ENCODE data around the gene P3H2.
"Not testable (repeated sequence)": the region's sequence is repeated elsewhere in the genome, so short reads cannot be mapped to it uniquely, and the experiment has no call there.

P3H2 gene

DNA sequence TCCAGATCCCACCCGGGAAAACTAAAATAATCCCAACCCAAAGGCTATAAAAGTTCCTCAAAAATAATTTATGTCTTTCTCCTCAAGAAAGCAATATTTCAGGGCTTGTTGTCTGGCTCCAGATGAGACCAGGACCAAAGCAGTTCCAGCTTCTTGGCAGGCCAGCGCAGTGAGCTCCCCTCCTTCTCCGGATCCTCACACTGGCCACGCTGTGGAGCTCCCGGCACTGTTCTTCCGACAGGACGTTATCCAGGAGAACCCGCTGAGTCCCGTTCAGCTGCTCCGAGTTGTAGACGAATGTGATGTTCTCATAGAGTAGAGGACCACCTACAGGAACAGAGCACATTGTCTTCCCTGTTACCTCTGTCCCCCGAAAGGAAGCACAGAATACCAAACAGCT, 146.3 kb downstream of the P3H2 start:
- DNase-seq, result no peak

DNA sequence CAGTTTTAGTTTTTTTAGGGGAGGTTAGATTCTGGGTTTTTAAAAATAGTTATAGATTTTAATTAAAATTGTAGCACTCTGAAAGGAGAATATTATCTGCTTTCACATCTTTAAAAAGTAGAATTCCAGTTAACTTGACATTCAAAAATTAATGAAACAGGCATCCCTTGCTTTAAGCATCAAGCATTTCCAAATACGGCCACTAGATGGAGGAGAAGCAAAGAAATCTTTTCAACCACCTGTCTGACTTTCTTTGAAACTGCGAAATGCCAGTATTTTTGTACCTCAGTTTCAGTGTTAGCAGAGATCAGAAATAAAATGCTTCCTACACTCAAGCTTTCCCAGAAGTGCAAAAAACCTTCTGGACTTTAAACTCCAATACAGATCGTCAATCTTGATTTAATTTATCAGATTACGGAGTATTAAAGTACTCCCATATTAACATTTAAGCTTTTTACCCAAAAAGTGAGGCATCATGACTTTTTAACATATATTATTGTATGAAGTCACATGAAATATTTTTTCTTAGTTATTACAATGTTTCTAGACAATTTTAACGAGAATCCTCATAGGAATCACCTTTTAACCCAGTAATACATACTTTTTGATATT, 153.3 kb downstream of the P3H2 start:
- no peak for DNase-seq

DNA sequence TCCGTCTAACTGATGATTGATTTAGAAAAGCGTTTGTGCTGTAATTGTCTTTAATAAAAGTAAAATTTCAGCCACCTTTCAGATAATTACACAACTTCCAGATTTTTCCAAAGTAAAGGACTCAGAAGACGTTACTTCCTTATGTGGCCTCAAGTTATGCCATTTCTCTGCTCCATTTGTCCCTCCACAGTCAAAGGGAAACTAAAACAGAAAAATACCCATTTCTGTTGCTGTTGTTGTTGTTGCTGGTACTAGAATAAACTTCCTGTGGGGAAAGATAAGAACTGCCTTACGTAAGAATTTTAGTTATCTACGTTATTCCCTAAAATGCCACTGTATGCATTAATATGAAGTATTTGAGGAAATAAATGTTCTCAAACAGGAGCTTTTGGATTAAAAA, 153.9 kb downstream of the P3H2 start:
- DNase-seq, result no peak

DNA sequence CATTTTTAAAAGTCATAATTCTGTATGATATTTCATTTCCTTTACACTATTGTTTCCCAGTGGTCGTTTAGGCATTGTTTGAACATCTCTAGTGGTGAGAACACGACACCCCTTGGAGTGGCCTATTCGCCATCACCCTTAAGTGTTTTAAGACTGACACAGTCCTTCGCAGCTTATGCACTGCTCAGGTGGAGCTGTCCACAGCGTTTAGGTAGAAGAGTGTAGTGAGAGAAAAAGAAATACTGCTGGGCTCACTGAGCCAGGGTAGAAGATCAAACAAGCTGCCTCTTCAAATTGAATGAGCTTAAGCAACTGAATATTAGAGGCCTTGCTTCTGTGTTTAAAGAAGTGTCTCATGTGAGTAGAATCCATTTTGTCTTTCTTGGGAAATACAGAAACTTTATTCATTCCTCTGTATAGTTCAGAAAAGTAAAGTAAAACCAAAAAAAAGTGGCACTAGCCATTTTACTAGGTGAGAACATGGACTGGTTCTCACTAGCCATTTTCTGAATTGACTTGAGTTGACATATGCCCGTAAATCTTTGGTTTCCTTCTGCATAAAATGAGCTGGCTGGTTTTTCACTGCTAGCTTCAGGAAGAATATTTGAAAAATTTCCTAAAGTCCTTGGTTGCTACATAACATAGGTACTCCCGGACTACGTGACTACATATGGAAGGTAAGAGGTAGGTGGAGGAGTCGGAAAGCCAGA, 155.9 kb downstream of the P3H2 start:
- DNase-seq, result no peak

DNA sequence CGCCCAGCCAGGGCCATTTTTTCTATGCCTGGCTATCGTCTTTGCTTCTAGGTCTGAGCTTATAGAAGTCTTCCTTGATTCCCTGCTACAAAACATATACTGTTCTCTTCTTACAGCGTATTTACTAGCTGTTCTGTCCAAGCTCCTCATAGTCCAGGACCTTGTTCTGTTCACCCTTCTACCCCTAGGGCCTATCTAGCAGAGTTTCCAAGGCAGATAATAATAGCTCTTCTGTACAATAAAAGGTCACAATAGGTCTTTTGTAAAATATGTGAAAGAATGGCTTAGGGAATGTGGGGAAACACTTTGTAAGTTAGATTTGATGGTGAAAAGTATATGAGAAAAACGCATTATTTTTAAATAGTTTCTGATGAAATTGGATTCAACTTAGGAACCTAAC, 158.2 kb downstream of the P3H2 start:
- no peak for DNase-seq

DNA sequence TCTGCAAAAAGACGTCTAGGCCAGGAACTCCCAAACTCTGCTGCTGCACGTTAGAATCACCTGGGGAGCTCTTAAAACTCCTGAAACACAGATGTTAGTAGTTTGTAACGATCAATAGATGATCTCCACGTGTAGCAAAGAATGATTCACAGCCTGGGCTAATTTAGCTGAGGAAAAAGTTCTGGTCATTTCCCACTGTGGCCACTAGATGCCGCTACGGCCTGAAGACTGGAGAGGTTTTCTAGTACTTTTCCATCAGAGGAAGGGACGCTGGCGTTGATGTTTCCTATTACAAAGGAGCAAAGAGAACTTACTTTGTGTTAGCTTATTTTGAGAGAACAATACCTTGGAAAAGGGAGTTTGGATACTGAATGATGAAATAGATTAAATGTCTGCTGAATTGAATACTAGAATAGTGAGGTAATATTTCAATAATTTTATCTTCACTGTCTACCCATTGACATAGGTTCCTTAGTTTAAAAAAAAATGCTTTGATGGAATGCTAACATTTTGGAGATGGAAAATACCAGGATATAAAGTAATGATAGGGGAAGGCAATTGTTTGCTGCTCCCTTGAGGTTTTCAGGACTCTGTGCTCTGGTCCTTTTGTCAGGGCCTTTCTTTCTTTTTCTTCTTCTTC, 159.1 kb downstream of the P3H2 start:
- DNase-seq, result peak; percentile 48

DNA sequence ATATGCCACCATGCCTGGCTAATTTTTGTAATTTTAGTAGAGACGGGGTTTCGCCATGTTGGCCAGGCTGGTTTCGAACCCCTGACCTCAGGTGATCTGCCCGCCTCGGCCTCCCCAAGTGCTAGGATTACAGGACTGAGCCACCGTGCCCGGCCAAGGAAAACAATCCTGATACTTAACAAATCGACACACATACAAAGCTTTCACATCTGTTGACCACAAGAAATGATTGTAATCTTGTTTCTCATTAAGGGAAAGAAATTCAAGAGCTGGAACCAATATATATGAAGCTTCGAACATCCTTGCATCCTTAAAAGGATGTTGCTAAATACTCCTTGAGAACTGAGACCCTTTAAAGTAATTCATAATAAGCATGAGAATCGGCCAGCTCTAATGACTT, 159.6 kb downstream of the P3H2 start:
- DNase-seq, result not testable (repeated sequence)

DNA sequence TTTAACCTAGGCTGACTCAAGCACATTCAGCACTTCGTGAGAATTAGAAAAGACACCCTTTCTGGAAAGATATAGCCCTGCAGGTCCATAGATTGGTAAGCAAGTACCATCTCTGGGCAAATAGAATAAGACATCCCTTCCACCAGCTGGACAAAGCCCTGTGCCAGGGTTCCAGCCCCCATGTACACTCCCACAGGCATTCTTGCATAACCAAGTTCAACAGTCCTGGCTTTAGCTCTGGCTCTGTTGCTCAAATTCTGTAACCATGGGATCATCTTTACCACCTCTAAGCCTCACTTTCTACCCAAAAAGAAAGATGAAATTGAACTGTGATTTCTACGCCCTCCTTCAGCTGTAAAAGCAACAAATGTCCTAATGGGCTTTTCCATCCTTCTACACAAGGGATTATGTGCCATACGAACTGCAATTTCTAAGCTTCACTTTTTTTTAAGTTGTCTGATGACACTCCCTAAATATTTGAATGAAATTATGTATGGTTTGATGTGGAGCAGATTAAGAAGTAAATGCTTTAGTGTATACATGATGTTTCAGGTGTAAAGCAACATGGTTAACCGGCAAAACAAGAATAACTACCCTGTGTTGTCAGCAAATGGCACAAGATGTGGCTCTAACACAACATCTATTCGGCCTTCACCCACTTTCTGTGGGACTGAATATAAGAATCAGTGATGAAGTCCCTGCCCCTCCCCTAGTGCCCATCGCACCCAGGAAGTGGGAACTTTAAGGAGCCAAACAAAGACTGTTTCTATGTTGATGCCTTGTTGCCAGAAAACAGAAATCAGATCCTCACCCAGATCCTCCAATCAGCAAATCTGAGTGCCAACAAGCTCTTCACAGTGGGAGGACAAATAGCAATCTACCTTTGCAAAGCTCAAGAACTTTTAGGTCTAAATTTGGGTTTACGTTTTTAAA, 165.7 kb downstream of the P3H2 start:
- DNase-seq, result no peak

DNA sequence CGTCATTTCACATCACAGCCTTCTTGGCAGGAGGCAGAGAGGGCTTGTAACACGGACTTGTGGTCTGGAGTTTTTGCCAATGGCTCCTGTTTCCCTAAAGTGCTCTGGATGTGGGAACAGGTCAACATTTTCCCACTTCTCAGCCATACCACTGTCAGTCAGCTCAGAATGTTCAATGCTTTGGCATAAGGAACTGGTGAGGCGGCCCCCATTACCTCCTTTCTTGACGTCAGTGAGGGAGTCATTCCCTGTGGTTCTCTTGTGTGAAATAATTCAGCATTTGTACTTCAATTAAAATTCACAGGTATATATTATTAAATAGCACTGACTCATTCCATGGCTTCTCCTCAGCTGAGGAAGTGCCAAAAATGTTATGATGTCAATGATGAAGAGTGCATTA, 167.1 kb downstream of the P3H2 start:
- DNase-seq, result no peak

DNA sequence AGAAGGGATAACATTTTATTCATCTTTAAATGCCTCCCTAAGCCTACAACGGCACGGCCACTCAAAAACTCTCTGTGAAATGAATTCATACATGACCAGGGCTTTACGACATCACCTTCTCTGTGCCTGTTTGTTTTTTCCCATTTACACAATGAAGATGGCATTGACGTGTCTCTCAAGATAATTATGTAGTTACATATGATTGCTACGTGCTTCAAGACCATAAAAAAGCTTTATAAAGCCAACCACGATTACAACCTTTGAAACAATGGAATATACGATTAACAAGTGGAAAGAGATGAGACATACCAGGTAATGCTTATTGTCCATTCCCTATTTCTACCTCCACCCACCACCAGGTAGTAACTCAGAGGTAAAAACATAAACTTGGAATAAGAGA, 168.4 kb downstream of the P3H2 start:
- no peak for DNase-seq

DNA sequence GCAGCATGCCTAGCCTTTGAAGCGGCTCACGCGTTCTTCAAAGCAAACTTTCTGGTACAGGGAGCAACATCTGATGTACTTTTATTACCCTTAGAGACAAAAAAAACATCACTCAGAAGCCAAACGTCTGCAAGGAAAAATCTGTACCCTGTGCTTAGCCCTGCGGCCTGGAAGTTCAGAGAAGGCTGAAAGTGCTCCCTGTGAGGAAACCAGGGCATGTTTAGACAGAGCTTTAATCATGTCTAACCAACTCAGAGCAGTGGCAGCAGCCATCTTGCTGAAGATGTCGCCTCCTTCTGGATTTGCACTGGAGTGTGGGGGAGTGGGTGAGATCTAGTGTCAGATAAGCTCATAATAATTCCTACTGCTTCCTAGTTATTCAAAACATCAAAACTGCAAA, 170.4 kb downstream of the P3H2 start:
- no peak for DNase-seq

DNA sequence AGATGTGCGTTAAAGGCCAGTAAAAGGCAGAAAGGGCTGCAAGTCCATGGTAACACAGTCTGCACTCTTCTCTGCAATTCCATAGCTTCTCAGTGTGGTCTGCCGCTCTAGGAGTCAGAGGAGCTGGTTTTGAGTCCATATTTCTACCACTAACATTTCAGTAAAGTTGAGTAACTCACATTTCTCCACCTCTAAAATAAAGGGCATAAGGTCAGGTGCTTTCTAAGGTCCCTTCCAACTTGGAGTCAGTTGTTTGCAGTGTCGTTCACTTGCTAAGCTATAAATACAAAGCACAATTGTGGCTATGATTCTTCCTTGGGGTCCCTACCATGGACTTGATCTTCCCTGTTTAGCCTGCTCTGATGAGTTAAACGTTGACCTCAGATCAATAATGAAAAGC, 171.1 kb downstream of the P3H2 start:
- no peak for DNase-seq

DNA sequence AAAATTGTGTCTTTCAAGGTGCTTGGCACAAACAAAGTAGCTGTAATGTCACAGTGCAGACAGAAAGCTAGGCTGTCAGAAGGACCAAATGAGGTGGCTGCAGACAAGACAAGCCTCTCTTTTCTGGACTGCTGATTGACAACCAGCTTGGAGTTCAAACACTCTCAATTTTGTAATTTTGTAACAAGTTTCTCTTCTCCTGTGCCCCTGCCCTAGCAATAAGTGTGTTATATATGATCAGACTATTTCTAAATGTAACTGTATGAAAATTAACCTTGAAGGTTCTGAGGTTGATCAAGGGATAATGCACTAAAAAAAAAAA, 172.0 kb downstream of the P3H2 start:
- DNase-seq, result no peak

DNA sequence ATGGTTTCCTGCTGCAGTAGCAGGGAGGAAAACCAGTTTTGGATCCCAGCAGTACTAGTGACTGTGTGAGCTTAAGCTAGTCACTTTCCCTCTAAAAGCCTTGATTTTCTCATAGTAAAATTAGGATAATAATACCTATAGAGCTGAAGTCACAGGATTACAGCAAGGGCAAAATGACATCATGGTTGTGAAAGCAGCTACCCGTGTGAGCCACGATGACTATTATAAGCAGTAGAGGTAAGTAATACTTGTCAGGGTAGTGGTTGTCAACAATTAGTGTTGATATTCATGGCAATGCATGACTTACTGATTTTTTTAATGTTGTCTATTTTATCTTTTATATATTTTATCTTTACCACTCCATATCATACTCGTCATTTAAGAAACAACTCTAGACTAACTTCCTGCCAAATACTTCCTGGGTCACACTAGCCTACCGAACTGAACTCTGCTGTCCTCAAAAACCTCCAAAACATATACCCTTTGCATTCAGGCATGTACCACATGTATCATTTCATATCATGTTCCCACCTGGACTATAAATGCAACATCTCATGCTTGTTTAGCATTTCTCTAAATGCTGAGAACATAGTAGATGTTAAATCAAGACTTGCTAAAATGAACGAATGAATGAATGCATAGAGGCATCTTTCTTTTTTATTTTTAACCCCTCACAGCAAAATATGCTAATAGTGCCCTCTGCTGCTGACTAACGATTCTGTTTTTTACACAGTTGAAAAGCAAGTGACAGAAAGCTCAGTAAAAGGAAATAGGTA, 172.6 kb downstream of the P3H2 start:
- no peak for DNase-seq

DNA sequence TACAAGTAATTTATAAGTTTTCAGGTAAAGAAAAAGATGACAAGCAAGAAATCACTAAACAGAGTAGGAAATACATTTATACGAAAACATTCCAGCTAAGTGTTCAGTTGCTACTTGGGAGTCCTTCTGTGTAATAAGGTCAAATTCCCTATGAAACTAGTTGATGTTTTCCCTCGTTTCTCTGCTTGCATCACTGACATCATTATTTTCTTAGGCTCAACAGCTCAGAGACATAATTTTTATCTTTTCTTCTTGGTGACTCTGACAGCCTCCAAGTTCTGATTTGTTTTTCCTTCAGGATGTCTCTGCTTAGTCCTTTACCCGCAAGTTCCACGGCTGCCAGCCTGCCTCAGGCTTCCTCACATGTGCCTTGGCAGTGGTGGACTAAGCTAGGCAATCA, 173.6 kb downstream of the P3H2 start:
- no peak for DNase-seq

DNA sequence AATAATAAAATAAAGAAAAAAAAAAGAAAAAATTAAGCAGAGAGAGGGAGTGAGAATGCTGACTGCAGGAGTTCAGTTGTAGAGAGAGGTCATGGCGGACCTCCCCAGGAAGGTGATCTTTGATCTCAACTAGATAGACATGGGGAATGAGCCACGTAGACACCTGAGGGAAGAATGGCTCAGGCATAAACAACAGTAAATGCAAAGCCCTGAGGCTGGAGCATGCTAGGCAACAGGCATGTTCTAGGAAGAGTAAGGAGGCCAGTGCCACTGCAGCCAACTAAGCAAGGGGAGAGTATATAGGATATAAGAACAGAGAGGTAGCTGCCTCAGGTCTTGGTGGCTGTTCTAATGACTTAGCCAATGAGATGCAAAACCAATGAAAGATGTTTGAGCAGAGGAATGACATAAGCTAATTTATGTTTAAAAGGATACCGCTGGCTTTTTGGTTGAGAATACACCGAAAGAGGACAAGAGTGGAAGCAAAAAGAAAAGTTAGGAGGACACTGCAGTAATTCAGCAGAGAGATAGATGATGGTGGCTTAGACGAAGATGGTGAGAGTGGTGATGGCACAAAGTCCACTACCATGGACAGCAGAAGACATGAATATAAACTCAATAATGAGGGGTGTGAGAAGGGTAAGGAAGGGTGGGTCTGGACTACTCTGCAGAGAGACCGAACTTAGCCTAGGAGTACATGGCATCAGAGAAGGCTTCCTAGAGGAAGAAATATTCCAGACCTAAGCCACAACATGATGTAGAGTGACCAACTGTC, 174.6 kb downstream of the P3H2 start:
- DNase-seq, result no peak

DNA sequence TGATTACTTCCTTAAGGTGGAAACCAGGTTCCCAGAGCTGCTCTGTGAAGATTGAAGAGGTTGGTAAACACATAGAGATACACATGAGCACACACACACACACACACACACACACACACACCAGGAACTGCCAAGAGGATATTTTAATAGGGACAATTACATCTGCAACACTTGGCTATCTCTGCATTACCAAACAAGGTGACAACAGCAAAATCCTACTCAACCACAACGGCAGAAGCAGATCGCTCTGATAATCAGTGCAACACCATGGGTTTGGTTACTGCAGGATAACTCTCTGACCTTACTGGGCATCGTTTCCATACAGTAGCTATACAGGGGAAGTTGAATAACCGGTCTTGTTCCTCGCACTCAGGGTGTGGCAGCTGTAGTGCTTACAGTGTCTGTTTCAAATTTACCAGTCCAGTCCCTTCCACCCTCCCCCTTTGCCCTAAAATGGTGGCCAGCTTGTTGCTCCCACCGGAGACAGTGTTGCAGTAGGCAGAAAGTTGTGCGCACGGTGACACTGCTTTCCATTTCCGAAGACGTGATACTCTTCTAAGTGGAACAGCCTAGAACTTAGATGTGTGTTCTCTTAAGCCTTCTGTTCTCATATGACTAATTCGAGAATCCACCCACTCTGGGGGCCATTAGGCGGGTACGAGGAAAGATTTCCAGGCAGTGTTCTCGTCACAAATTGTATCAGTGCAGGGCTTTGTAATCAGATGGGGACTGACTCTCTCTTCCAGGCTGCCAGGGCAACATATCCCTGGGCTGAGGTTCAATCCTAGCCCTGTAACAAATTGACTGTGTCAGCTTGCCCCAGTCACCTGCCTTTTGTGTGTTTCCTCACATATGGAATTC, 176.2 kb downstream of the P3H2 start:
- DNase-seq, result no peak

DNA sequence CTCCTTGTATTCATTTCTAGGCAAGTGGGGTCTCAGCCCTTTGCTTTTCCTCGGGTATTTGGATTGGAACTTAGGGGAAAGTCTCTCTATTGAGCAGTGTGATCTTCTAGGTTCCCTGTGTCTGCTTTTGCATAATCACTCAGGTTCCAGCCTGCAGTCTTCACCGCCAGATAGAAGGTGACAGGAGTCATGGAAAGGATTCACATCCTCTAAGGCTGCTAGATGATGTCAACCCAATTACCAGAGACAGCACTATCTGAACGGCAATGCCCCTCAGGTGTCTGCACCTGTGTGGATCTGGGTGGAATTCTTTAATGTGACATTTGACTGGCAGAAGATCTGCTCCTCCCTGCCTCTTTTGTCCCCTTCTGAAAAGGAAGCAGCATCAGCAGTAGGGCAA, 177.7 kb downstream of the P3H2 start:
- DNase-seq, result no peak

DNA sequence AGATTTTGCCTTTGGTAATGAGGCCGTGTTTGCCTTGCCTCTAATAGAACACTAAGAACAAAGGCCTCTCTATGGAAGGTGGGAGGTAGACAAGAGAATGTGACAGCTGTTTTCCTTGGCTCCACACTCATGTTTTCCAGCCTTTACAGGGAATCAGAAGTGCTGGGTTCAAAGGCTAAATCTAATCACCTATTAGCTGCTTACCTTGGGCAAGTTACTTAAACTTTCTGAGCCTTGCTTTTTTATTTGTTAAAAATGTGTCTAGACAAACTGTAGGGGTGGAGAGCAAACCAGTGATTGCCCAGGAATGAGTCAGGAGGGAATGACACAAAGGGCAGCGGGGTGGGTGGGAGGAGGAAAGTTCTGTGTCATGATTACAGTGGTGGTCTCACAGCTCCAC, 179.0 kb downstream of the P3H2 start:
- DNase-seq, result no peak

DNA sequence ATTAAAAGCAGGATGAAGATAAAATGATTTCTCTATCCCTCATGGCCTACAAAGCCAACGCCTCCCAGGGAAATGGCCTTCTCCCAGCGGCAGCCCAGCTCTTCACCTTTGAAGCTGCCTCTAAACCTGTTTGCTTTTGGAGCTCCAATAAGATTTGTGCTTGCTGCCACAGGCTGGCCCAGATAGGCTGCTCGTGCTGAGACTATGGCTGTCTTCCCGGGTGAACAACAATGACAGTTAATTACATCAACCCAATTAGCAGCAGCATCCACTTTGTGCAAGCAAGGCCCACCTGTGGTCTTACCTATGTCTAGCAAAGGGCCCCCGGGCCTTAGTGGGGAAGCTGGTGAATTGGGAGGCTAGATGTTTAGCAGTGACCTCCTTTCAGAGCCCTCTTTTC, 179.6 kb downstream of the P3H2 start:
- DNase-seq, result no peak

Measured in activated CD4-positive, alpha-beta T cell treated with anti-CD3 and anti-CD28 coated beads for 1 hour (primary cell).